Neural cell (in vitro differentiated cells): ENCODE data around the gene NOB1.

ENCODE experiments used
- EZH2 ChIP-seq: fragments of 200-600, 300-800 bp; shearing (Covaris generic), sonication (generic); IDR thresholded peaks from 2 replicates; pipeline ENCODE4 v1.6.1; 2014; ENCODE audit warnings: antibody characterized with exemption, low read length, borderline replicate concordance, mild to moderate bottlenecking; ENCODE audit not compliant: insufficient read depth, poor library complexity, severe bottlenecking
- POLR2AphosphoS5 ChIP-seq: IDR thresholded peaks from 2 replicates; pipeline ENCODE4 v1.6.1; 2012
- TF ChIP-seq, protein P1 (sequence below): fragments of 450-650 bp; IDR thresholded peaks from 2 replicates; pipeline ENCODE4 v1.5.1; 2014; ENCODE audit warnings: antibody characterized with exemption, mild to moderate bottlenecking, moderate library complexity; ENCODE audit not compliant: poor library complexity, severe bottlenecking

DNA sequence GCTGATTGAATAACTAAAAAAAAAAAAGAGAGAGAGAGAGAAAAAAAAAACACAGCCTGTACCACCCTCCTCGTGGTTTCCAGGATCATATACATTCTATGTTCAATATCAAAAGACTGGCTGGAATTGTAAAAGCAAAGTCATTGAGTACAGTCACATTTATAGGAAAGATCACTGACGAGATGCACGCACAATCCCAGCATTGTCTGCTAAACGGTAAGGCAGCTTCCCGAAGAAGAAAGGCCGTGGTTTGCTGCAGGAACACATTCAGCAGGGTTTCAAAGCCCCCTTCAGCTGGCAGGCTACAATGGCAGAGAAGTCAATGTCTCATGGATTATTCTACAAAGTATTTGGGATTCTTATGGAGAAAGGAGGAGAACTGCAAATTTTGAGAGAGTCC is 37.7 kb downstream of the NOB1 start:
- TF ChIP-seq POLR2AphosphoS5 (no peak), EZH2 (no peak)
- TF ChIP-seq, protein P1, sequence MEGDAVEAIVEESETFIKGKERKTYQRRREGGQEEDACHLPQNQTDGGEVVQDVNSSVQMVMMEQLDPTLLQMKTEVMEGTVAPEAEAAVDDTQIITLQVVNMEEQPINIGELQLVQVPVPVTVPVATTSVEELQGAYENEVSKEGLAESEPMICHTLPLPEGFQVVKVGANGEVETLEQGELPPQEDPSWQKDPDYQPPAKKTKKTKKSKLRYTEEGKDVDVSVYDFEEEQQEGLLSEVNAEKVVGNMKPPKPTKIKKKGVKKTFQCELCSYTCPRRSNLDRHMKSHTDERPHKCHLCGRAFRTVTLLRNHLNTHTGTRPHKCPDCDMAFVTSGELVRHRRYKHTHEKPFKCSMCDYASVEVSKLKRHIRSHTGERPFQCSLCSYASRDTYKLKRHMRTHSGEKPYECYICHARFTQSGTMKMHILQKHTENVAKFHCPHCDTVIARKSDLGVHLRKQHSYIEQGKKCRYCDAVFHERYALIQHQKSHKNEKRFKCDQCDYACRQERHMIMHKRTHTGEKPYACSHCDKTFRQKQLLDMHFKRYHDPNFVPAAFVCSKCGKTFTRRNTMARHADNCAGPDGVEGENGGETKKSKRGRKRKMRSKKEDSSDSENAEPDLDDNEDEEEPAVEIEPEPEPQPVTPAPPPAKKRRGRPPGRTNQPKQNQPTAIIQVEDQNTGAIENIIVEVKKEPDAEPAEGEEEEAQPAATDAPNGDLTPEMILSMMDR, result no peak
